NCI-H2107 treated with DMSO at 0.1 percent for 48 hours (cell line): ENCODE measurements around the gene TADA1.
"Not testable (repeated sequence)": the region's sequence is repeated elsewhere in the genome, so short reads cannot be mapped to it uniquely, and the experiment has no call there.

ENCODE experiments used
- DNase-seq: peaks from one replicate; lab custom pipeline; 2025; ENCODE audit not compliant: unreplicated experiment; lab: John Stamatoyannopoulos, UW

Gene TADA1

DNA sequence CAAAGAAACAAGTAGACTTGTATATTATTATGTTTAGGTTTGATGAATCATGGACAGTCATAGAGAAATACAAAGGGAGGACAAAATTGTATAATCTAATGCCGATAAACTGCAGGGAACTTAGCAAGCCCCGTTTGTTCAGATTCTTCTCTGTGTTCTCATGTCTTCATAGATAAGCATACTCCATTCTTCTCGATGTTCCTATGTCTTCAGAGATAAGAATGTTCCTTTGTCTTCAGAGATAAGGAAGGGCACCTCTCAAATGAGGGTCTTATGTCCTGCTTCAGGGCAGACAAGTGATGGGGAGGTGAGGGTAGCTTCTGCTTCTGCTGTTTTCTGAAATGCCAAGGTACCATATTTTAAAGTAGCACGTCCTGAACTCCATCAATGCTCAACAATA lies 19.7 kb upstream of the TADA1 start:
- no peak for DNase-seq

DNA sequence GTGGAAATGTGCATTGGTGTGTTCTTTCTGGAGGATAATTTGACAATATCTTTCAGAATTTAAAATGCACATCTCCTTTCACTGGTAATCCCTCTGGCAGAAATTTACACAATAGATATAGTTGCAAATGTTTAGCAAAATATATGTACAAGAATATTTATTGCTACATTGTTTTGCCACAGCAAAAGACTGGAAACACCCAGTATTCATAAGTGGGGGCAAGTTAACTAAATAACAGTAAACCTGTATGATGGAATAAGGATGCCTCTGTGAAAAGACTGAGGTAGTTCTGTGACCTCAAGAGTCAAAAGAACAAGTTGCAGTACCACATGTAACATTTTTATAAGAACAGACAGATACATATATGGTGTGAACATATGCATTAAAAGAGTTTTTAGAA lies 13.7 kb upstream of the TADA1 start:
- DNase-seq, result no peak

DNA sequence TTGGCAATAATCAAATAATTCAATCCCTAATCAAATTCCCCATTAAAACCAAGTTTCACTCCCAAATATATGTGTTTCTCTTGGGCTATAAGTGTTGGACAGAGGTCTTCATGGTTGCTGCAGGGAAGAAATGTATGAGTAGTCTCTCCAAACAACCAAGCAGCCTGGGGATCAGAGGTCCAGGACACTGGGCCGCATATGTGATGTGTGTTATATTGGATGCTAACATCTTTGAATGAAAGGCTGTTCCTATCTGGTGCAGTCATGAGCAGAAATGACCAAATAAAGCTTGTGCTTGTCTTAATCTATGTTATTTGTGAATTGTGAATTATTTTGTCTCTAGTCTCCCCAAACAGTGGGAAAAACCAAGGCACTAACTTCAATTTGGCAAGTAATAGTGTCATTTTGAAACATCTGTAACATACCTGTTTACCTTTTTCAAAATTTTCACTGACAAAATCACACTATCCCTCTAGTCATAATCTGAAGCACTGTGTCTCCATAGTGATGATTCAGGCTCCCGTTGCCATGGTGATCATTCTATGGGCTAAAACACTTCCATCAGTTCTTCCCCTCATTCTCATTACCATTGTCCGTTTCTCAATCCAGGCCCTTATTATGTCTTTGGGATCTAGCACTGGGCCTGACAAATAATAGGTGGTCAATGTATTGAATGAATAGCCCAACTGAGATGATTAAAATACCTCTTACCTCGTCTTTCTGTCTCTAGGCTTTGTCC lies 12.5 kb upstream of the TADA1 start:
- DNase-seq, result no peak

DNA sequence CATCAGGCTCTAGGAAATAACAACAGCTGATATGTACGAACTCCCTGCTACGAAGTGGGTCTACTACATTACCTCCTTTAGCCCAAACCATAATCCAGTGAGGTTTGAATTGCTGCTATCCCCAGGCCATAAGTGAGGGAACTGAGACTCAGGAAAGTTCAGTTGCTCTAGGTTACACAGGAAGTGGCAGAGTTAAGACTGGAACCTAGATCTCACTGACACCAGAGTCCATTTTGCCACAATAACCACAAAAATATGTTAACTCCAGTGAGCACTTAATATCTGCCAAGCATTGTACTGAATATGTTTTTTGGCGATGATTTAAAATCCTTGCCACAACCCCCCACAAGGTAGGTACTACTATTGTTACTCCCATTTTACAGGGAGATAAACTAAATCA lies 8.9 kb upstream of the TADA1 start:
- DNase-seq, result no peak

DNA sequence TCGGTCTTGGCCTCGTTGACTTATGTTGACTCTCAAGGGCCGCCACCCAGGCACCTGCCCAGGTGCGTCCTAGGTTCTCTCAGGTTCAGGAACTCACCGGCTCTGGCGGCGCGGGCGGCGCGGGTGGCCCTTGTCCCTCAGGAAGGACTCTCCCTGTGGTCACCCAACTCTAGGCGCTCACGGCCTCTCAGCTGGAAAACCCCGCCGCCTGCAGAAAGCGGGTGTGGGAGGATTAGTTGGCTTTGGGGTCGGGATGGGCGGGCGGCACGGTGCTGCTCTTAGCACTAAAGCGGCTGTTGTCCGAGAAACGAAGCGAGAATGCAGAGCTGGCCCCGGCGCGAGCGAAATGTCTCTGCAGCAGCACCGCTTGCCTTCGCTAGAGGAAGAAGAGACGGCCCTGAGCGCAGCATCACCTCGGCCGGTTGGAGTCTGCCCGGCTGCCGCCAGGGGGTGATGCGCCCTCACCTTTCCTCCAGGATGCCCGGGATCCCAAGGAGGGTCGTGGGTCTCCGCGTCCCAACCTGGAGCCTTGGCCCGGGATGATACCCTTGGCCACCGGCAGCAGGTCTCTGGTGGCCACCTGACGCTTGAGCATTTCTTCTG lies 8.1 kb upstream of the TADA1 start:
- no peak for DNase-seq

DNA sequence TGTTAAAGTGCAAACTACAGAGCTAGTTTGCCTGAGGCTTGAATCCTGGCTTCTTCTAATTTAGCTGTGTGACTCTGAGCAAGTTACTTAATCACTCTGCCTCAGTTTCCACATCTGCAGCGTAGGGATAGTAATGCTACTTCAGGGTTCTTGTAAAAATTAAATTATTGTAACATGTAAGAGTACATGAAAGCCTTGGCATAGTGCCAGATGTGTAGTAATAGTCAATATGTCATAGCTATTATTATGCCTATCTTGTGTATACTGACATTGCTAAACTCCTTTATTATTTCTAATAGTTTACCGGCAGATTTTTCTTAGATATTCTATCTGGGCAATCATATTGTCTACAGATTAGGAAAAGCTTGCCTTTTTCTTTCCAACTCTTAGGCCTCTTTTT lies 6.8 kb upstream of the TADA1 start:
- no peak for DNase-seq

DNA sequence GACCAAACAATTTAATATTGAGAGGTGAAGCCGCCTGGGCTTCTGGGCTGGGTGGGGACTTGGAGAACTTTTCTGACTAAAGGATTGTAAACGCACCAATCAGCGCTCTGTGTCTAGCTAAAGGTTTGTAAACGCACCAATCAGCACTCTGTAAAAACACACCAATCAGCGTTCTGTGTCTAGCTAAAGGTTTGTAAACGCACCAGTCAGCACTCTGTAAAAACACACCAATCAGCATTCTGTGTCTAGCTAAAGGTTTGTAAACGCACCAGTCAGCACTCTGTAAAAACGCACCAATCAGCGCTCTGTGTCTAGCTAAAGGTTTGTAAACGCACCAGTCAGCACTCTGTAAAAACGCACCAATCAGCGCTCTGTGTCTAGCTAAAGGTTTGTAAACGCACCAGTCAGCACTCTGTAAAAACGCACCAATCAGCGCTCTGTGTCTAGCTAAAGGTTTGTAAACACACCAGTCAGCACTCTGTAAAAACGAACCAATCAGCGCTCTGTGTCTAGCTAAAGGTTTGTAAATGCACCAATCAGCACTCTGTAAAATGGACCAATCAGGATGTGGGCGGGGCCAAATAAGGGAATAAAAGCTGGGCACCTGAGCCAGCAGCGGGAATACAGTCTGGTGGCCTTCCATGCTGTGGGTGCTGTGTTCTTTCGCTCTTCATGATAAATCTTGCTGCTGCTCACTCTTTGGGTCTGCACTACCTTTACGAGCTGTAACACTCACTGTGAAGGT lies 2.3 kb upstream of the TADA1 start:
- DNase-seq, result not testable (repeated sequence)

DNA sequence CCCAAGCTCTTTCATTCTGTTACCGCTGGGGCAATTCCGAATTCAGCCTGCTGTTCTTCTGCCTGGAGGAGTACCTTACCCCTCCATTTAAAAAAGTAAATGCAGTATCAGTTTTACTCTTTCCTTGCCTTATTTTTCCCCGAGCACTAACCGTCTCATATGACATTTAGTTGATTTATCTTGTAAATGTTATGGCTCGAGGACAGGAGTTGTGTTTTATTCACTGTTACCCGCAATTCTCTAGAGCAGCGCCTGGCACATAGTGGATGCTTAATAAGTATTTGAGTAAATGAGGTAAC lies 425 bp upstream of the TADA1 start:
- DNase-seq, result no peak

DNA sequence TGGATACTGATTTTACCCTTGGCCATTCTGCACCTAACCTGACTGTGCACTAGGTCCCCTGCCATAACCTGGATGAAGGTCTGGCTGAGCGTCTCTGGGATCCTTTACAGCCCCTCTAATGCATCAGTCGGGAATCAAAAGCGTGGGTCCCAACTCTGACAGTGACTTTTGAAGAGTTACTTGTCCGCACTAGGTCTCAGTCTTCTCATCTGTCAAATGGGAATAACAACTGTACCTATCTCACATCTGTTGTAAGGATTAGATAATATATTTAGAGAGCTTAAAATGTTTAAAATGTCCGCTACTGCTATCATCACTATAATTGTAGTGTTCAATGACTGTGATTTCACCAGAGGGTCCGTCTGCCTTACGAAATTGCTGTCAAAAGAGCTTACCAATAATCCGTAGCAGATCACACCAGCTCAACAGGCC lies 746 bp downstream of the TADA1 start:
- no peak for DNase-seq

DNA sequence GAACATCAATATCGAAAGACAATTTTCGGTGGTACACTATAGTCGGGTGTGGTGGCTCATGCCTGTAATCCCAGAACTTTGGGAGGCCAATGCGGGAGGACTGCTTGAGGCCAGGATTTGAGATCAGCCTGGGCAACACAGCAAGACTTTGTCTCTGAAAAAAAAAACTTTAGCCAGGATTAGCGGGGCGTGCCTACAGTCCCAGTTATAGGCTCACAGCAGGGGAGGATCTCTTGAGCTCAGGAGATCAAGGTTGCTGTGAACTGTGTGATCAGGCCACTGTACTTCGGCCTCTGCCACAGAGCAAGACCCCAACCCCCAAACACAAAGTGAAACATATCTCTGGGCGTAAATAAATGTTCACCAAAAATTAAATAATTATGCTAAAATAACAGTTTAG lies 1.6 kb downstream of the TADA1 start:
- no peak for DNase-seq

DNA sequence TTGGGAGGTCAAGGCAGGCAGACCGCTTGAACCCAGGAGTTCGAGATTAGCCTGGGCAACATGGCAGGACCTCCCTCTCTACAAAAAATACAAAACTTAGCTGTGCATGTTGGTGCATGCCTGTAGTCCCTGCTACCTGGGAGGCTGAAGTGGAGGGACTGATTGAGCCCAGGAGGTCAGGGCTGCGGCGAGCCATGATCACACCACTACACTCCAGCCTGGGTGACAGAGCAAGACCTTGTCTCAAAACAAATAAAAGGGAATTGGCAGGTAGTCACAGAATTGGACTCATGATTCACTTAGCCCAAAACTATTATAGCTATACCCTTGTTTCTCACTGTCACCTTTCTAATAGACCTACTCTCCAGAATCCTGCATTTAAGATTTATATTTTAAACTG lies 5.5 kb downstream of the TADA1 start:
- no peak for DNase-seq

DNA sequence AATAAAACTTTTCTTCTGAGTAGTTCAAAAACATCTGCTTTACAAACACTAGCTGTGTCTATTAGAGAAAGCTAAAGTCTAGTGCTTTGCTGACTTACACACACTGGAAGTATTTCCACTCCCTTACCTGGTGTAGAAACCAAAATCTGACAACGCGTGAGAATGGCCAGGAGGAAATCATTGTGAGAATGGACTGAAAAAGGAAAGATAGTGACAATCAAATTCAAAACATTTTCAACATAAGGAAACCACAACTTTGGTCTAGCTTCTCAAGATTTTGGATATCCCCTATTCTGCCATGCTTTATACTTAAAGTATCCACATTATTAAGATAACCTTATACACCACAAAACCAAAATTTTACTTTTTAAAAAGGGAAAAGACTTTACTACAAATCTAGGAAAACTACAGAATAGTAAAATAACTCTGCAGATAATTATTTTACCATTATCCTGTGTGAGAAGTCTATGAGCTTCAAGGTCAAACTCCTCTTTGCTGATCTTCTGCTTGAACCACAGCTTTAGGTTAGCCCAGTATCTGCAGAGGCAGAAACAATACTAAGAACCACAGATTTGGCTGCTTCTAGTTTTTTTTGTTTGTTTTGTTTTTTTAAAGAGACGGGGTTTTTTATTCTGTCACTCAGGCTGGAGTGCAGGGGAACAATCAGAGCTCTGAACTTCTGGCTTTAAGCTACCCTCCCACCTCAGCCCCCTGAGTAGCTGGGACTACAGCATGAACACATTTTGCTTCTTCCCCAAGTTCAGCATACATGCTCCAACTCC lies 6.6 kb downstream of the TADA1 start:
- no peak for DNase-seq

DNA sequence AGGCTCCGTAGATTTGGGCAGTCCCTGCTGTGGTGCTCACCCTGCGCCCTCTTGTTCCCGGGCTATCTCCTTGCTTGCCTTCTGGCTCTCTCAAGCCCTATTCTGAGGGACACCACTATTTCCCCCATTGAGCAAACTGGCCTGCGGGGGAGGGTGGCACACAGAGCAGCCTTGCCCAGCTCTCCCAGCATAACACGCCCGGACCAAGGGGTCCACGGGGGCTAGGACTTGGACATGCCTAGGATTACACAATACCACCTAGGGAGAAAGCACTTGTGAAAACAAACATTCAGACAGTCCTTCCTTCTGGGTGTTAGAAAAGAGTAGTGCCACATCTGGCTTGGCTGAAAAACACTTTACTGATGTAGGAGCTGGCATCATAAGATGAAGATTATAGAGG lies 7.4 kb downstream of the TADA1 start:
- DNase-seq, result no peak

DNA sequence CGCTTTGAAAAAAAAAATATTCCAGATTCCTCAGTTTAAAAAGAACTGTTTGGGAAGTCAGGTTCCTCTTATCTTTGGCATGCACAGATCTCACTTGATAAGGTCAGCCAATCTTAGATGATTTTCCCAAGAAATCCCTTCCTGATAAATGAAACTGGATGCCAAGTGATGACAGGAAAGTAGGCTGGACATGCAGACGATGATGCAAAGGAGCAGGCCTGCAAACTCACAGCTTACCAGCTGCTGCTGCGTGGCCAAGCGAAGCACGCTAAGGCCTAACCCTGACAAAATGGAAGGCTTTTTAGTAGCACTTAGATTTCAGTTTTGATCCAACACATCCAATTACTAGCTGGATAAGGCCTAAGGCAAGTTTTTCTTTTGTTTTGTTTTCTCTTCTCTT lies 10.1 kb downstream of the TADA1 start:
- DNase-seq, result no peak

DNA sequence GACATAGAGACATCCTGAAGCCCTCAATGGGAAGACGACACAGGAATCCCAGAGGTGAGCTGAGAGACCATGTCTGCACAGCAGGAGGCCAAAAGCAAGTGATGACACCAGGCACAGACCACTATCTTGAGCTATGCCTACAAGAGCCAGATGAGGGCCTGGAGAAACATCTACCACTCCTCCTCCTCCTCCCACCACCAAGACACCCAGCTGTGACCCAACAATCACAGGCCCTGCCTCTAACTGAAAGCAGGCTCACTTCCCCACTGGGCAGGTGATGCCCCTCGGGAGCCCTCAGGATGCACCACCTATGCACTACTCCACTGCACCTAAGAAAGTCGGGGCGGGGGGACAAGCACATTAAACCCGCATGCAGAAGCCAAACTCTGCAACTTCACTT lies 16.5 kb downstream of the TADA1 start:
- no peak for DNase-seq

DNA sequence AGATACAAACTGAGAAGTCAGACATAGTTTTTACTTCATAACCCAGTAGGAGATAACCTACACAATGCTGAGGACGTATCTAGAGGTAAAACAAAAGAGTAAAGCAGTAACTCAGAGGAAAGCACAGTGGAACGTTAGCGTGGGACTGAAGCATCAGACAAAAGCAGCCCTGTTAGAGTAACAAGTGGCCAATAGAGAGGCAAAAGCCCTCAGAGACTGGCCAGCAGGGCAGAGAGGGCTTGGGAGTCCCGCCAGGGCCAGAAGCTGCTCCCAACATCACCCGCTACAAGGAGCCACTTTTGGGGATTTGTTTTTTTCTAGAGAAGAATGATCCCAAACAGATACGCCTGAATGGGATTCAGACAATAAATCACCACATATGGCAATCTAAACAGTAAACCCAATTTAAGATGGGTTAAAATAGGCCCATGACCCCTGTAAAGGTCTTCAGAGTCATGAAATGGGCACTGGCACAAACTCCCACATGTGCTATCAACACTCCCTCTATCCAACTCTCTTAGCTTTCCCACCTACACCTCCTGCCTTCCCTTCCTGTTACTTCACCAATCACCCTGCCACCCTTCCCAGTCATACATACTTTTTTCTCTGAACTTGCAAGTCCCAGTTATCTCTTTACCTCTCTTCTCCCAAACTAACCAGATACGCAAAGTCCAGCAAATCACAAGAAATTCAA lies 17.2 kb downstream of the TADA1 start:
- DNase-seq, result no peak

DNA sequence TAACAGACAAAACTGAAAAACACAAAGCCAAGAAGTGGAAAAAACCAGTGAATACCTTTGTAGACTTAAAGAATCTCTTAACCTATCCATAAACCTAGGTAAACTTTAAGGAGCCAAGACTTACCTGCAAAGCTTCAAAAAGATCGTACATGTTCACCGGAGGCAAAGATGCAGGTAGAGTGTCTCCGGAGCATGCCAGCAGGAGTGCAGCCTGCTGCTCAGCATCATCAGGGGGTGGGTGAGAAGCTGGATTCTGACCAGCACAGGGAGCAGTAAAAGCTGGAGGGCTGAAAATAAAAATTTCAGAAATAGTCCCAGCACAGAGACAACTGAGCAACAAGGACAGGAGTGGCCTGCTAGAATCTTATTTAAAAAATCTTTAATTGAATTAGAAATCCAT lies 18.1 kb downstream of the TADA1 start:
- no peak for DNase-seq

DNA sequence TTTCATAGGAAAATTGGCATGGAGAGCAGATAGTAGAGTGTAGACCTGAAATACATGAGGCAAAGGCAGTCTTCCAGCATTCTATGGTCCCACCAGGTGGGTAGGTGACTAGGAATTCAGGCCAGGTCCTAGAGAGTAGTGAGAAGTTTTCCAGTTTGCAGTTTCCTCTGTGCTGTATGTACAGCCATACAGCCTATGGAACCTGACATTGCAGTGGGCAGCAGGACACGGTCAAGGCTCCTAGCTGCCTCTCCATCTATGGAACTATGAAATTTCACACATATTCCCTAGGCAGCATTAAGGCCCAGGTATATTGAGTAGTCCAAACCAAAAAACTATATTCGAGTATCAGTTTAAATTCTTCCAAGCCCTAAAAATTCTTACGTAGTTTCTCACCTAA lies 20.5 kb downstream of the TADA1 start:
- no peak for DNase-seq

DNA sequence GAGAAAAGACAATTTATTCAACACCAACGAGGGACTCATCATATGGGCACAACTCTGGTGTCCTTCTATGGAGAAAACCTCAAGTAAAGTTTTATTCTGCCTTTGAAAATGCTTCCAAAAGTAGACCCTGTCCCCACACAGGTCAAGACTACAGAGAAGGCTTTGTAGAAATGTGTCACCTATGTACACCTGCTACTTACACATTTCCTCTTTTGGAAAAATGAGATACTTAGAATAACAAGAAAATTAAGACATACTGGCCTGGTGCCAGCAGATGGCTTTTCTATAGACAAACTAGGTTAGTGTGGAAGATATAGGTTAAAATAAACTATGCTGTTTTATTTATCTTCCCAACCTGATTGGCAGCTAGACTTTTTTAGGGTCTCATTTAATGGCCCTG lies 23.1 kb downstream of the TADA1 start:
- no peak for DNase-seq

DNA sequence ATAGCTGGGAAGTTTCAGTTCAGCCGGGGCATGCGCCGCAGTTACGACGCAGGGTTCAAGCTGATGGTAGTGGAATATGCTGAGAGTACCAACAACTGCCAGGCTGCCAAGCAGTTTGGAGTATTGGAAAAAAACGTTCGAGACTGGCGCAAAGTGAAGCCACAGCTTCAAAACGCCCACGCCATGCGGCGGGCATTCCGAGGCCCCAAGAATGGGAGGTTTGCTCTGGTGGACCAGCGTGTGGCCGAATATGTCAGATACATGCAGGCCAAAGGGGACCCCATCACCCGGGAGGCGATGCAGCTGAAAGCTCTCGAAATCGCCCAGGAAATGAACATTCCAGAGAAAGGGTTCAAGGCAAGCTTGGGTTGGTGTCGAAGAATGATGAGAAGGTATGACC lies 26.9 kb downstream of the TADA1 start:
- DNase-seq, result no peak

DNA sequence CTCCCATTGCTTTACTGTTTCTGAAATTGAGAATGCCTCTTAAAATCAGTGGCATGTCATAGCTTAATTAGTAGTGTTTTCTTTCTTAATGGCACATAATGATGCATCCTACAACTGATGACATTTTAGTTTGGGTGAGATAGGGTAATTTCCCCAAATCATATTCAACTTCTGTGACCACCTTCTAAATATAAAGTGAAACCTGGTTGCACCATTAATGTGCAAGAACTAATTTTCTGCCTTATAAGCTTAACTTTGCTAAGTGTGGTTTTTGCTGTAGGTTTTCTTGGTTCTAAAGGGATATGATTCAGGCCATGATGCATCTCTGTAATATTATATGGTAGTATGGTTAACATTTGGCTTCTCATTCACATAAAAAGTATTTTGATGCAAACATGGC lies 27.9 kb downstream of the TADA1 start:
- no peak for DNase-seq
